Measurements from ENCODE around the gene CCDC171.

Gene CCDC171

DNA sequence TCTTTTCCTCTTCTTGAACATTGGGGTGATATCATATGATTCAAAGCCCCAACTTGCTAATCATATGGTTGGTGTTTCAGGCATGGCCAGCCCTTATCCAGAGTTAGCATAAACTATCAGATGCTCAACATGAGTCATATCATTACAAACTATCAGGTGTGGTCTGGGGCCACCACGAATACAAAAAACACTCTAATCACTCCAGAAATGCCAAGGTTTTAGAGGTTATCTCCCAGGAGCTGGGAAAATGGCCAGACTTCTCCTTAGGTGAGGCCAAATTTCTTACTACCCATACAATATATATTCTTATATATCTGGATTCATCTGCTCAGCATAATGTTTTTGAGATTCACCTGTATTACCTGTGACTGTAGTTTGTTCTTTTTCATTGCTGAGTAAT, 210.5 kb downstream of the CCDC171 start (continued):
- TF ChIP-seq ZBTB48 (tag by site-specific recombination; IDR thresholded peaks at IDR 0.05), result no peak
- no peak for TF ChIP-seq ZNF292 (tag by site-specific recombination; IDR thresholded peaks at IDR 0.05; ENCODE audit: borderline replicate concordance, low read depth)
- no peak for TF ChIP-seq FEZF1 (tag by site-specific recombination; IDR thresholded peaks at IDR 0.05)
- TF ChIP-seq WT1 (tag by site-specific recombination; IDR thresholded peaks at IDR 0.05), result no peak
- TF ChIP-seq TCF7L2 (IDR thresholded peaks at IDR 0.05; ENCODE audit: borderline replicate concordance, low read depth, low read length), result no peak
- TF ChIP-seq ZFP37 (tag by site-specific recombination; IDR thresholded peaks at IDR 0.05), result no peak

DNA sequence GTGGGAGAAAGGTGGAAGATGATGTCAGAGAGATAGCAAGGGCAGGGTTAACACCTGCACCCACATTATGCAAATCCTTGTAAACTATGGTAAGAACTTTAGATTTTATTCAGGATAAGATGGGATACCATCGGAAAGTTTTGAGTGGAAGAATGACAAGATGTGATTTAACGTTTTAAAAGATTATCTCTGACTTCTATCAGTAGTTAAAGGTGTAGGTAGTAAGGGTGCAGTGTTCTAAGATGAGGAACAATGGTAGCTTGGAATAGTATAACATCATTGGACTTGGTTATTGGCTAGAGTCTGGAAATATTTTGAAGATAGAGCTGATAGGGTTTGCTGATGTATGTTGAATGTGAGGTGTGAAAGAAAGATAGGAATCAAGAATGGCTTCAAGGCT, 211.3 kb downstream of the CCDC171 start:
- H3K4me1 ChIP-seq (ENCODE audit: control insufficient read depth, insufficient read depth, low read length), result no peaks in the 10 kb centered on the region
- H3K36me3 ChIP-seq (ENCODE audit: control insufficient read depth in 2 of 2, insufficient read depth in 1 of 2, low read length in 2 of 2), result no peaks in the 10 kb centered on the region
- no peaks in the 10 kb centered on the region for H3K9me3 ChIP-seq (ENCODE audit: control insufficient read depth, insufficient read depth, low read depth, low read length)
- H3K27ac ChIP-seq (ENCODE audit: extremely low read depth, low read depth, low read length), result no peak overlapping the region
- POLR2A ChIA-PET, result no interaction called here
- no peak overlapping the region for H3K4me3 ChIP-seq (ENCODE audit: low read depth, low read length)
- CTCF ChIA-PET, result no interaction called here
- TF ChIP-seq ZNF629 (tag by site-specific recombination; IDR thresholded peaks at IDR 0.05) (no peak), EGR2 (tag by site-specific recombination; IDR thresholded peaks at IDR 0.05; ENCODE audit: low read depth) (no peak), ZNF341 (tag by site-specific recombination; IDR thresholded peaks at IDR 0.05; ENCODE audit: low read depth) (no peak), ZNF596 (tag by site-specific recombination; IDR thresholded peaks at IDR 0.05) (no peak), ZBTB49 (tag by site-specific recombination; IDR thresholded peaks at IDR 0.05; ENCODE audit: low read depth) (no peak), ZSCAN18 (tag by site-specific recombination; IDR thresholded peaks at IDR 0.05) (no peak), ZFP41 (tag by site-specific recombination; IDR thresholded peaks at IDR 0.05; ENCODE audit: borderline replicate concordance) (no peak), ZNF561 (tag by site-specific recombination; IDR thresholded peaks at IDR 0.05; ENCODE audit: borderline replicate concordance) (no peak), MEIS1 (CRISPR knock-in tag; IDR thresholded peaks at IDR 0.05; ENCODE audit: borderline replicate concordance) (no peak), ZNF623 (tag by site-specific recombination; IDR thresholded peaks at IDR 0.05) (no peak), HOXA7 (CRISPR knock-in tag; IDR thresholded peaks at IDR 0.05; ENCODE audit: borderline replicate concordance) (no peak), ZNF571 (tag by site-specific recombination; IDR thresholded peaks at IDR 0.05) (no peak), ZNF184 (tag by site-specific recombination; IDR thresholded peaks at IDR 0.05) (no peak)
- TF ChIP-seq, protein P1, sequence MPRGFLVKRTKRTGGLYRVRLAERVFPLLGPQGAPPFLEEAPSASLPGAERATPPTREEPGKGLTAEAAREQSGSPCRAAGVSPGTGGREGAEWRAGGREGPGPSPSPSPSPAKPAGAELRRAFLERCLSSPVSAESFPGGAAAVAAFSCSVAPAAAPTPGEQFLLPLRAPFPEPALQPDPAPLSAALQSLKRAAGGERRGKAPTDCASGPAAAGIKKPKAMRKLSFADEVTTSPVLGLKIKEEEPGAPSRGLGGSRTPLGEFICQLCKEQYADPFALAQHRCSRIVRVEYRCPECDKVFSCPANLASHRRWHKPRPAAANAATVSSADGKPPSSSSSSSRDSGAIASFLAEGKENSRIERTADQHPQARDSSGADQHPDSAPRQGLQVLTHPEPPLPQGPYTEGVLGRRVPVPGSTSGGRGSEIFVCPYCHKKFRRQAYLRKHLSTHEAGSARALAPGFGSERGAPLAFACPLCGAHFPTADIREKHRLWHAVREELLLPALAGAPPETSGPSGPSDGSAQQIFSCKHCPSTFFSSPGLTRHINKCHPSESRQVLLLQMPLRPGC (tag by site-specific recombination; IDR thresholded peaks at IDR 0.05), result no peak
- TF ChIP-seq, protein P2, sequence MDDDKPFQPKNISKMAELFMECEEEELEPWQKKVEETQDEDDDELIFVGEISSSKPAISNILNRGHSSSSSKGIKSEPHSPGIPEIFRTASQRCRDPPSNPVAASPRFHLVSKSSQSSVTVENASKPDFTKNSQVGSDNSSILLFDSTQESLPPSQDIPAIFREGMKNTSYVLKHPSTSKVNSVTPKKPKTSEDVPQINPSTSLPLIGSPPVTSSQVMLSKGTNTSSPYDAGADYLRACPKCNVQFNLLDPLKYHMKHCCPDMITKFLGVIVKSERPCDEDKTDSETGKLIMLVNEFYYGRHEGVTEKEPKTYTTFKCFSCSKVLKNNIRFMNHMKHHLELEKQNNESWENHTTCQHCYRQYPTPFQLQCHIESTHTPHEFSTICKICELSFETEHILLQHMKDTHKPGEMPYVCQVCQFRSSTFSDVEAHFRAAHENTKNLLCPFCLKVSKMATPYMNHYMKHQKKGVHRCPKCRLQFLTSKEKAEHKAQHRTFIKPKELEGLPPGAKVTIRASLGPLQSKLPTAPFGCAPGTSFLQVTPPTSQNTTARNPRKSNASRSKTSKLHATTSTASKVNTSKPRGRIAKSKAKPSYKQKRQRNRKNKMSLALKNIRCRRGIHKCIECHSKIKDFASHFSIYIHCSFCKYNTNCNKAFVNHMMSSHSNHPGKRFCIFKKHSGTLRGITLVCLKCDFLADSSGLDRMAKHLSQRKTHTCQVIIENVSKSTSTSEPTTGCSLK (tag by site-specific recombination; IDR thresholded peaks at IDR 0.05), result no peak

All from HEK293 (cell line).